Activated naive CD4-positive, alpha-beta T cell treated with anti-CD3 and anti-CD28 coated beads, Interleukin-2, amount 50 U/mL, for 16 hours (primary cell): ENCODE data around the gene MARS1.
"Not testable (repeated sequence)": the region's sequence is repeated elsewhere in the genome, so short reads cannot be mapped to it uniquely, and the experiment has no call there.

Experiments used
- DNase-seq: peaks from one replicate; pipeline ENCODE4 v3.0.0-alpha.2; 2020

The MARS1 gene

DNA sequence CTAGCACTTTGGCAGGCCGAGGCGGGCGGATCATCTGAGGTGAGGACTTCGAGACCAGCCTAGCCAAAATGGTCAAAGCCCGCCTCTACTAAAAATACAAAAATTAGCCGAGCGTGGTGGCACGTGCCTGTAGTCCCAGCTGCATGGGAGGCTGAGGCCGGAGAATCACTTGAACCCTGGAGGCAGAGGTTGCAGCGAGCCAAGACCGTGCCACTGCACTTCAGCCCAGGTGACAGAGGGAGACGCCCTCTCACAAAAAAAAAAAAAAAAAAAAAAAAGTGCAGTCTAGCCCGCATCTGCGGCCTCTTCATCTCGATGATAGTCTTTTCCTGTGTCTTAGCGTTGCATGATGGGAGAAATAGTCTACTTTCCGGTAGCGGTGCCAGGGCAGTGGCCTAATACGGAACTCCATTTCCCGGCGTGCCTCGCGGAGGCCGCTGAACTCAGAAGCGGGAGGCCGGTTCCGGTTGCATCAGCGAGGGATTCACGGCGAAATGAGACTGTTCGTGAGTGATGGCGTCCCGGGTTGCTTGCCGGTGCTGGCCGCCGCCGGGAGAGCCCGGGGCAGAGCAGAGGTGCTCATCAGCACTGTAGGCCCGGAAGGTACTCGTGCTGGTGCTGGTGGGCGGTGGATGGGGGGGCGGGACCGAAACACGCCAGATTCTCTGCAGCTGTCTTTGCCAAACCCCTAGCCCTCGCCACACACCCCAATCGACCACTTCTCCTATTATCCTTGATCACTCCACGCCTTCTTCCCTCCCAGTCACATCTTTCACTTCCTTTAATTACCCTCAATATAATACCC is at the start of gene MARS1:
Gene MARS1 (plus strand): TSS at position 472 of the 805 bp plus-strand sequence. CDS start 23 bp downstream, at position 495.
- peak; percentile 94 for DNase-seq

DNA sequence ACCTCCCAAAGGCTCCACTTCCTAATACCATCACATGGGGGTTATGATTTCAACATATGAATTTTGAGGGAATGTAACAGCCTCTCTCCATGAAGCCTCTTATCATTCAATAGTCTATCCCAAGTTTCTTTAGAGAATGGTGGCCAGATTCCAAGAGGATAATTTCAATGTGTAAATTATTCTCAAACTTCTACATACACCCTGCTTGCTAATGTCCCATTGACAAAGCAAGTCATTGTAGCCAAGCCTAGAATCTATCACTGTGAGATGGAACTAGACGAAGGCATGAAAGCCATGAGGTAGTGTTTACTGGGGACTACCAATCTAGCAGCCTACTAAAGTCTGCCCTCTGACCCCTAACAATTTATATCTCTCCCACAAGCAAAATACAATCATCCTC is 49.5 kb upstream of the MARS1 start:
- no peak for DNase-seq

DNA sequence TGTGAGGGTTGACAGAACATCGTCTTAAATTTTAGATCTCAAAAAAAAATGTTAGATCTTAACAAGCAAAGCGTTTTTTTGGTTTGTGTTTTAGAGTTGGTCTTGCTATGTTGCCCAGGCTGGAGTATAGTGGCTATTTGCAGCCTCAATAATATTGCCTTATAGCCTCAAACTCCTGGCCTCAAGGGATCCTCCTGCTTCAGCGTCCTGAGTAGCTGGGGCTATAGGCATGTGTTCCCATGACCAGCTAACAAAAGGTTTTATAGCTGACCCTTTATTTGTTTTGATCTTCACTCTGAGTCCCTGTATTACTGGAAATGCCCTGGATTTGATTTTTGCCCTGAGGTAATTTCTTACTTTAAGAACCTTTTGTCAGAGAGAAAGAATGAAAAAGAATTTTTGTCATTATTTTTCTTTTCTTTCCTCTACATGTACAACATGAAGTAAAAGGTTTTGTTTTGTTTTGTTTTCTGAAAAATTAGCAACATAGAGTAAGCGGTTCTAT is 48.1 kb upstream of the MARS1 start:
- DNase-seq = no peak

DNA sequence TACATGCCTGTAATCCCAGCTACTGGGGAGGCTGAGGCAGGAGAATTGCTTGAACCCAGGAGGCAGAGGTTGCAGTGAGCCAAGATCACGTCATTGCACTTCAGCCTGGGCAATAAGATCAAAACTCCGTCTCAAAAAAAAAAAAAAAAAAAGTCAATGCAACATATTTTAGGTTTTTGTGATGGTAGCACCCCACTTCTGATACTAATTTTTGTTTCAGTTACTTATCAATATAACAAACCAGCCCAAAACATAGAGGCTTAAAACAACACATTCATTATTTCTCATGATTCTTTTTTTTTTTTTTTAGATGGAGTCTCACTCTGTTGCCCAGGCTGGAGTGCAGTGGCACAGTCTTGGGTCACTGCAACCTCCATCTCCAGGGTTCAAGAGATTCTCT is 46.5 kb upstream of the MARS1 start:
- not testable (repeated sequence) for DNase-seq

DNA sequence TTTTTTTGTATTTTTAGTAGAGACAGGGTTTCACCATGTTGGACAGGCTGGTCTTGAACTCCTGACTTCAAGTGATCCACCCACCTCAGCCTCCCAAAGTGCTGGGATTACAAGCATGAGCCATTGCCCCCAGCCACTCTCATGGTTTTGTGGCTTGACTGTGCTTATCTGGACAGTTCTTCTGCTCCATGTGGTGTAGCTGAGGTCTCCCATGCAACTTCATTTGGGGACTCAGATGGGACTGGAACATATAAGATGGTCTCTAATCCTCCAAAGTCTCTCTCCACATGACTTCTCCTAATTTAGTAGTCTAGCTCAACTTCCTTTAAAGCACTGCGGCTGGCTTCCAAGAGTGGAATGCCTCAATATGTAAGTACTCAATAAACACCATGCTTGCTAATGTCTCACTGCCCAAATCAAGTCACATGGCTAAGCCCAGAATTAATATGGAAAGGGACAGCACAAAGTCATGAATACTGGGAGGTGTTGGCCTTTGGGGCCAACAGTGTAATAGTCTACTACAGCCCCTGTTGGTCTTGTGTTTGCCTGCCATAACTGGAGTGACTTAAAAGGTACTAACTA is 45.9 kb upstream of the MARS1 start:
- DNase-seq = no peak

DNA sequence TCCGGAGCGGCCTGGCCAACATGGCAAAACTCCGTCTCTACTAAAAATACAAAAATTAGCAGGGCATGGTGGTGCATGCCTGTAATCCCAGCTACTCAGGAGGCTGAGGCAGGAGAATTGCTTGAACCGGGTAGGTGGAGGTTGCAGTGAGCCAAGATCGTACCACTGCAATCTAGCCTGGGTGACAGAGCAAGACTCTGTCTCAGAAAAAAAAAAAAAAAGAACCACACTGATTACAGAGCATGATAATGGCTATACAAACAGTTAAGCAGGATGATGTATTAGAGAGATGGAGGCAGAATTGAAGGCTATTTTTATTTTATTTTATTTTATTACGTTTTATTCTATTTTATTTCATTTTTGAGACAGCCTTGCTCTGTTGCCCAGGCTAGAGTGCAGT is 43.5 kb upstream of the MARS1 start:
- not testable (repeated sequence) for DNase-seq

DNA sequence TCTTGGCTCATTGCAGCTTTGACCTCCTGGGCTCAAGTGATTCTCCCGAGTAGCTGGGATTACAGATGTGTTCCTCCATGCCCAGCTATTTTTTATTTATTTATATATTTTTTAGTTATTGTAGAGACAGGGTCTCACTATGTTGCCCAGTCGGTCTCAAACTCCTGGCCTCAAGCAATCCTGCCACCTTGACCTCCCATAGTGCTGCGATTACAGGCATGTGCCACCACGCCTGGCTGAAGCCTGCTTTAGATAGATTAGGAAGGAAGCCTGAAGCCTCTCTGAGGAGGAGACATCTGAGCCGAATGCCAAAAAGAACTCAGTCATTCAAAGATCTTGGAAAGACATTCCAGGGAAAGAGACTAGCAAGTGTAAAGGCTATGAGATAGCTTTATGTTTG is 43.1 kb upstream of the MARS1 start:
- DNase-seq = no peak

DNA sequence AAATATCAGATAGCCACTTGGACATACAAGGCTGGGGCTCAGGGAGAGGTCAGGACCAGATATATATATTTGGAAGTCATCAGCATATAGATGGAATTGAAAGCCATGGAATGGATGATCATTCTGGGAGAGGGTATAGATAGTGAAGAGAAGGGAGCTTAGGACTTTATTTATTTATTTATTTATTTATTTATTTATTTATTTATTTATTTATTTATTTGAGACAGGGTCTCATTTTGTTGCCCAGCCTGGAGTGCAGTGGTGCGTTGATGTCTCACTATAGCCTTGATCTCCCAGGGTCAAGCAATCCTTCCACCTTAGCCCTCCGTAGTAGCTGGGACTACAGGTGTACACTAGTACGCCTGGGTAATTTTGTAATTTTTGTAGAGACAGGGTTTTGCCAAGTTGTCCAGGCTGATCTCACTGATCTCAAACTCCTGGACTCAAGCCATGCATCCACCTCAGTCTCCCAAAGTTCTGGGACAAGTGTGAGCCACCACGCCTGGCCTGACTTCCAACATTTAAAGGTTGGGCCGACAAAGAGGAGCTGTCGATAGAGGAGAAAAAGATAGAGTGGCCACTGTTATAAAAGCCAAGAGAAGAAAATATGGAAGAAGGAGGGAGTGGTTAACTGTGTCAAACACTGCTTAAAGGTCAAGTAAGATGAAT is 41.4 kb upstream of the MARS1 start:
- no peak for DNase-seq

DNA sequence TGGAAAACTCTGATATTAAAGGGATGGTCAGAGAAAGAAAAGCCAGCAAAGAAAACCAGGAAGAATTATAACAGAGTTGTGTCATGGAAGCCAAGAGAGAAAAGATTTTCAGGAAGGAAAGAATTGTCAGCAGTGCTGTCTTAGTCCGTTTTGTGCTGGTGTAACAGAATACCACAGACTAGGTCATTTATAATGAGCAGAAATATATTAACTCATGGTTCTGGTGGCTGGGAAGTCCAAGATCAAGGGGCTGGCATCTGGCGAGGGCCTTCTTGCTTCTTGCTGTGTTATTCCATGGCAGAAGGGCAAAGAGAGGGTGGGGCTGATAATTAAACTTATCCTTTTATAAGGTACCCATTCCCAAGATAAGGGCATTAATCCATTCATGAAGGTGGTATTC is 39.2 kb upstream of the MARS1 start:
- DNase-seq = no peak

DNA sequence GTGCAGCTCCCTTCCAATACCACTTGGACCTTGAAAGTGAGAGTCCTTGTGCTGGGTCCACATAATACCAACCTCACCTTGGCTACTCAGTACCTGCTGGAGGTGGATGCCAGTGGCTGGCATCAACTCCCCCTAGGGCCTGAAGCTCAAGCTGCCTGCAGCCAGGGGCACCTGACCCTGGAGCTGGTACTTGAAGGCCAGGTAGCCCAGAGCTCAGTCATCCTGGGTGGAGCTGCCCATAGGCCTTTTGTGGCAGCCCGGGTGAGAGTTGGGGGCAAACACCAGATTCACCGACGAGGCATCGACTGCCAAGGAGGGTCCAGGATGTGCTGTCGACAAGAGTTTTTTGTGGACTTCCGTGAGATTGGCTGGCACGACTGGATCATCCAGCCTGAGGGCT is 38.5 kb upstream of the MARS1 start:
- DNase-seq = no peak

DNA sequence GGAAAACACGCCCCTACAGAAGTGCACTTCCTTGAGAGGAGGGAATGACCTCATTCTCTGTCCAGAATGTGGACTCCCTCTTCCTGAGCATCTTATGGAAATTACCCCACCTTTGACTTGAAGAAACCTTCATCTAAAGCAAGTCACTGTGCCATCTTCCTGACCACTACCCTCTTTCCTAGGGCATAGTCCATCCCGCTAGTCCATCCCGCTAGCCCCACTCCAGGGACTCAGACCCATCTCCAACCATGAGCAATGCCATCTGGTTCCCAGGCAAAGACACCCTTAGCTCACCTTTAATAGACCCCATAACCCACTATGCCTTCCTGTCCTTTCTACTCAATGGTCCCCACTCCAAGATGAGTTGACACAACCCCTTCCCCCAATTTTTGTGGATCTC is 37.8 kb upstream of the MARS1 start:
- DNase-seq = no peak

DNA sequence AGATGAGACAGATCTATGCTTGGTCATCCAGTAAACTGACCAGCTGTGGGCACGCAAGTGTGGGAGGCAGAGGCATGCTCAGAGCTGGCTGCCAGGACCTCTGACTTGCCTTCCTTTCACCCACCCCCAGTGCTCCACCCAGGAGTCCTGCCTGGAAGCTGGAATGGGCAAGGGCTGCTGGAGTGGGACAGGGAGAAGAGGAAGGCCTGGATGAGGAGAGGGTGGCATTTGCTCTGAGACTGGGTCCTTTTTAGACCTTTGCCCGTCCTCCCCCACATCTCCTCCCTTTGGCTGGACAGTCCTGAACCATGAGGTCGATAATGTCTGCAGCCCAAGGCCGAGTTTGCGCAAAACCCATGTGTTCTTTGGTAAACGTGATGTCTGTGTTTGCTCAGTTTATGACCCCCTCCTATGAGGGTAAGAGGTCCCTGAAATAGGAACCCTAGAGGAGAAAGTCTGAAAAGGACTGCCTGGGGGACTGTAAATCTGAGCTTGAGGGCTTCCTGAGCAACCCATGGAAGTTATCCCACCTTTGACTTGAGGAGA is 36.6 kb upstream of the MARS1 start:
- no peak for DNase-seq

DNA sequence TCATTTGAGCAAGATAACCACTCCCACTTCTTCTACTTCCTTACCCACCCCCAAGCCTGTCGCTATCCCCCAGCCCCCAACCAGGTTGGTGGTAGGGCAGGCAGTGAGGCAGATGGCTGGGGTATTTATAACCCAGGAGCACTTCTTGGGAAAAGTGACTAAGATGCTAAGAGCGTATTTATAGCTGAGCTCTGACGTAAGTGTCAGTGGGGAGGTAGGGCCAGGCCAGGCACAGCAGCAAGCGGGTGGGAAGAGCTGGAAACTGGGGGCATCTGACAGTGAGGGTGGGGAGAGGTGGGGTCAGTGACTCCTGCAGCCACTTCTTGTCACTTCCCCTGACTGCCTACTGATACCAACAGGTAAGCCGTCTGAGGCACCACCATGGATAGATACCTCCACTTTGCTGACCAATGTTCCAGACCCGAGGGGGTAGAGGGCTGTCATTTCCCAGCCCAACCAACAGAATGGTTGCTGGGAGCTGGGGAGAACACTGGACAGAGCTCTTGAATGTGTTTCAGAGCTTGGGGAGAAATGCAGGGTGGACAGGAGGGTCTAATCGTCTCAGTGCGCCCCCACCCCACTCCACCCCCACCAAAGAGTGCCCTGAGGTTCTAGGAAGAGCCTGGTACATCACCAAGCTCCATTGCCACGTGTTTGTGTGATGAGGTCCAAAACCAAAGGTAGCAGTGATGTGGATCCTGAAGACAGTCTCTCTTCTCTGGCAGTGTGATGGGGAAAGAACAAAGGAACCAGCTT is 35.5 kb upstream of the MARS1 start:
- DNase-seq = no peak

DNA sequence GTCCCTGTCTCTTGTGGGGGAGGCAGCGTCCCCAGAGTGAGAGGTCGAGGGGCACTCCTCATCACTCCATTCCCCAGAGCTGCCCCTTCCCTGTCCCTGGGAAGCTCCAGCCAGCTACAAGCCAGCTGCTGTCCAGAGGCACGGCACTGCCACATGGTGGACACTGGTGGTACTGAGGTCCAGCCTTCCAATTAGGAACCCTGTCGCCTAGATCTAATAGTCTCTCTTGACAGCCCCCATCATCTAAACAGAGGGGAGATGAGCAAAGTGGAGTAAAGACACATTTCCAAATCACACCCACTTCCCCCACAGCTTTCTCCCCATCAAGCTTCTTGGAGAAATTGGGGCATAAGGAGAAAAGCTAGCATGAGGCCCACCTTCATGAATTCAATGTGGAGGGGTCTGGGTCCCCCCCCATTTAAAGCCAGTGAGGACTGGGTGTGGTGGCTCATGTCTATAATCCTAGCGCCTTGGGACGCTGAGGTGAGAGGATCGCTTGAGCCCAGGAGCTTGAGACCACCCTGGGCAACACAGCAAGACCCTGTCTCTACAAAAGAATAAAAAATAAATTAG is 34.8 kb upstream of the MARS1 start:
- DNase-seq = peak; percentile 58

DNA sequence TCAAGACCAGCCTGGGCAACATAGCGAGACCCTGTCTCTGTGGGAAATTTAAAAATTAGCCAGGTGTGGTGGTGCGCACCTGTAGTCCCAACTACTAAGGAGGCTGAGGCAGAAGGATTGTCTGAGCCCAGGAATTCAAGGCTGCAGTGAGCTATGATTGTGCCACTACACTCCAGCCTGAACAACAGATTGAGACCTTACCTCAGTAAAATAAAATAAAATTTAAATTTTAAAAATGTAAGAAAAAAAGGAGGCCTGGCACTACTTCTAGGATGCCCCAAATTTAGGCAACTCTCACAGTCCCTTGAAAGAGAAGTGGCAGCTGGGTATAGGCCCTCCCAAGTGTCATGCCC is 33.7 kb upstream of the MARS1 start:
- DNase-seq = no peak

DNA sequence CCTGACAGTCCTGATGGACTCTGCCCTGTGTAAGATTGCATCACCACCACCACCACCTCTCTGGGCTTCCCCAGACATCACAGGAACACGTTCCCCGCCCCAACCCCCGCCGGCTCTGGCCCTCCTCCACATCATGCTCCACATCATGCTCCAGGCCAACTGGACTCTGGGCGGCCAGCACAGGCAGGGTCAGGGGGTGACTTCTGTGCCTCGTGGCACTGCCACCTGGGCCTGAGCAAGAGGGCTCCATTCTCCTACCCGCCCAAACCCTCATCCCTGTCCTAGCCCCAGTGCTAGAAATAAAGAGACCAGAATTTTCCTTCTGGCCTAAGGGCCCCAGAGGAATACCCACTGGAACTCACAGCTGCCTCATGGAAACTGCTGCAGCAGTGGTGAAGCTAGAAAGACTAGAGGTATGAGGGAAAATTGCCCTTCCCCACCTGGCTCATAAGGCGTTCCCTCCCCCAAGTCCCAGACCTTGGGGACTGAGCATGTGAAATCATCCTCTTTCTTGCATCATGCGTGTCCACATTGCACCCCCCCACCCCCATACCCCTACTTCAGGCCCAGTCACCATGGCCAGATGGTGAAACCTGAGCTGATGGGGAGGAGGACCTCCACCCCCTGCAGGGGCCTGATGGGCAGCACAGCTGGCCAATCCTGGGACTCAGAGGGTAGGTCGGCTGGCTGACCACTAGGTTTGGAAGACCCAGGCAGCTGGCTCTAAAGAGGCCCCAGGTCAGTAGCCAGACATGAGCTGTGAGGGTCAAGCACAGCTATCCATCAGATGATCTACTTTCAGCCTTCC is 33.1 kb upstream of the MARS1 start, which contains the start of gene INHBE:
Gene INHBE (plus strand): TSS at position 742 of the 808 bp plus-strand sequence. CDS start 230 bp downstream, outside the sequence.
- DNase-seq = no peak

DNA sequence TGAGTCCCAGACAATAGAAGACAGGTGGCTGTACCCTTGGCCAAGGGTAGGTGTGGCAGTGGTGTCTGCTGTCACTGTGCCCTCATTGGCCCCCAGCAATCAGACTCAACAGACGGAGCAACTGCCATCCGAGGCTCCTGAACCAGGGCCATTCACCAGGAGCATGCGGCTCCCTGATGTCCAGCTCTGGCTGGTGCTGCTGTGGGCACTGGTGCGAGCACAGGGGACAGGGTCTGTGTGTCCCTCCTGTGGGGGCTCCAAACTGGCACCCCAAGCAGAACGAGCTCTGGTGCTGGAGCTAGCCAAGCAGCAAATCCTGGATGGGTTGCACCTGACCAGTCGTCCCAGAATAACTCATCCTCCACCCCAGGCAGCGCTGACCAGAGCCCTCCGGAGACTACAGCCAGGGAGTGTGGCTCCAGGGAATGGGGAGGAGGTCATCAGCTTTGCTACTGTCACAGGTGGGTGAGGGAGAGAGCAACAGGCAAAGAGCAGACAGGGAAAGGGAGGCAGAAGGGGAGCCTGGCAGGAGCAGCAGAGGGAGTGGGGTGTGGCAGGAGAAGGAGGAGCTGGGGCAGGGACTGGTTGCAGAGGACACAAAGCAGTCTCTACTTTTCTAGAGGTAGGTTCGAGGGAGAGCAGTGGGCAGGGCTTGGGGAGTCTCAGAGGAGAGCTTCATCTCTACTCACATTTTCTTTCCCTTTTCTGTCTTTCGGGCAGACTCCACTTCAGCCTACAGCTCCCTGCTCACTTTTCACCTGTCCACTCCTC is 32.3 kb upstream of the MARS1 start:
- no peak for DNase-seq

DNA sequence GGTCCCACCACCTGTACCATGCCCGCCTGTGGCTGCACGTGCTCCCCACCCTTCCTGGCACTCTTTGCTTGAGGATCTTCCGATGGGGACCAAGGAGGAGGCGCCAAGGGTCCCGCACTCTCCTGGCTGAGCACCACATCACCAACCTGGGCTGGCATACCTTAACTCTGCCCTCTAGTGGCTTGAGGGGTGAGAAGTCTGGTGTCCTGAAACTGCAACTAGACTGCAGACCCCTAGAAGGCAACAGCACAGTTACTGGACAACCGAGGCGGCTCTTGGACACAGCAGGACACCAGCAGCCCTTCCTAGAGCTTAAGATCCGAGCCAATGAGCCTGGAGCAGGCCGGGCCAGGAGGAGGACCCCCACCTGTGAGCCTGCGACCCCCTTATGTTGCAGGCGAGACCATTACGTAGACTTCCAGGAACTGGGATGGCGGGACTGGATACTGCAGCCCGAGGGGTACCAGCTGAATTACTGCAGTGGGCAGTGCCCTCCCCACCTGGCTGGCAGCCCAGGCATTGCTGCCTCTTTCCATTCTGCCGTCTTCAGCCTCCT is 31.6 kb upstream of the MARS1 start:
- peak; percentile 55 for DNase-seq

DNA sequence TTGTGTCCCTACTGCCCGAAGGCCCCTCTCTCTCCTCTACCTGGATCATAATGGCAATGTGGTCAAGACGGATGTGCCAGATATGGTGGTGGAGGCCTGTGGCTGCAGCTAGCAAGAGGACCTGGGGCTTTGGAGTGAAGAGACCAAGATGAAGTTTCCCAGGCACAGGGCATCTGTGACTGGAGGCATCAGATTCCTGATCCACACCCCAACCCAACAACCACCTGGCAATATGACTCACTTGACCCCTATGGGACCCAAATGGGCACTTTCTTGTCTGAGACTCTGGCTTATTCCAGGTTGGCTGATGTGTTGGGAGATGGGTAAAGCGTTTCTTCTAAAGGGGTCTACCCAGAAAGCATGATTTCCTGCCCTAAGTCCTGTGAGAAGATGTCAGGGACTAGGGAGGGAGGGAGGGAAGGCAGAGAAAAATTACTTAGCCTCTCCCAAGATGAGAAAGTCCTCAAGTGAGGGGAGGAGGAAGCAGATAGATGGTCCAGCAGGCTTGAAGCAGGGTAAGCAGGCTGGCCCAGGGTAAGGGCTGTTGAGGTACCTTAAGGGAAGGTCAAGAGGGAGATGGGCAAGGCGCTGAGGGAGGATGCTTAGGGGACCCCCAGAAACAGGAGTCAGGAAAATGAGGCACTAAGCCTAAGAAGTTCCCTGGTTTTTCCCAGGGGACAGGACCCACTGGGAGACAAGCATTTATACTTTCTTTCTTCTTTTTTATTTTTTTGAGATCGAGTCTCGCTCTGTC is 31.0 kb upstream of the MARS1 start:
- DNase-seq = no peak

DNA sequence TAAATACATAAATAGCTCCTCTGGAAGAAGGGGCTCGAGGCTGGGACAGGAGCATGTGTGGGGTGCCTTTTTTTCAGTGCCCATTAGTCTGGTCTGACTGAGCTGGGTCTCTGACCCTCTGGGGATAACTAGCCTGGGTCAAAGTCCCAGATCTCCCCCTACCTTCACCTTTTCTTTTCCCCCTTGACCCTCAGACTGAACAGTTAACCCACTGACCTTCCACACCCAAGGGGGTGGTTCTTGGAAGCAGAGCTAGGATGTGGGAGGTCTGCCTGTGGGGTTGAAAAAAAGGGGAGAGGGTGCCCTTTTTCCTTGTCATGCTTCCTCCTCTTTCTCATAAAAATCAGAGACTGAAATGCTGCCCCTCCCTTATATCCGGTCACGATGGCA is 29.2 kb upstream of the MARS1 start:
- DNase-seq = no peak
